Stimulated activated CD4-positive, alpha-beta T cell treated with anti-CD3 and anti-CD28 coated beads, Interleukin-4, amount 100 ng/mL, for 24 hours (primary cell): ENCODE data around the gene ACADSB.

ENCODE experiments used
- DNase-seq: peaks from one replicate; pipeline ENCODE4 v3.0.0-alpha.2; 2020

The ACADSB gene

GRCh38 chr10:123007558-123008354, 1.1 kb upstream of the ACADSB start:
- DNase-seq = peak; percentile 59

GRCh38 chr10:123009105-123009820, 457 bp downstream of the ACADSB start:
- DNase-seq = peak; percentile 20

GRCh38 chr10:123011987-123012386, 3.2 kb downstream of the ACADSB start:
- no peak for DNase-seq

GRCh38 chr10:123013456-123014419, 4.9 kb downstream of the ACADSB start:
- DNase-seq = no peak

- no peak for DNase-seq
These were observed 6.0 kb downstream of the ACADSB start for GRCh38 chr10:123014772-123015171.

GRCh38 chr10:123016228-123016627, 7.4 kb downstream of the ACADSB start:
- no peak for DNase-seq

- no peak for DNase-seq
These were observed 8.8 kb downstream of the ACADSB start for GRCh38 chr10:123017421-123018165.

GRCh38 chr10:123018531-123018930, 9.7 kb downstream of the ACADSB start:
- no peak for DNase-seq

GRCh38 chr10:123019264-123019663, 10.5 kb downstream of the ACADSB start:
- no peak for DNase-seq

- no peak for DNase-seq
These were observed 11.3 kb downstream of the ACADSB start for GRCh38 chr10:123019941-123020703.

GRCh38 chr10:123021517-123021916, 12.7 kb downstream of the ACADSB start:
- no peak for DNase-seq

- no peak for DNase-seq
These were observed 15.7 kb downstream of the ACADSB start for GRCh38 chr10:123024540-123024939.

GRCh38 chr10:123026302-123026701, 17.5 kb downstream of the ACADSB start:
- DNase-seq = no peak

- no peak for DNase-seq
These were observed 19.1 kb downstream of the ACADSB start for GRCh38 chr10:123027861-123028260.

- DNase-seq = no peak
These were observed 22.3 kb downstream of the ACADSB start for GRCh38 chr10:123031124-123031523.

GRCh38 chr10:123034332-123034731, 25.5 kb downstream of the ACADSB start:
- no peak for DNase-seq

- no peak for DNase-seq
These were observed 26.8 kb downstream of the ACADSB start for GRCh38 chr10:123035467-123036086.

- DNase-seq = no peak
These were observed 30.2 kb downstream of the ACADSB start for GRCh38 chr10:123038782-123039631.

GRCh38 chr10:123039632-123039930, 30.8 kb downstream of the ACADSB start:
- no peak for DNase-seq

- DNase-seq = no peak
These were observed 34.1 kb downstream of the ACADSB start for GRCh38 chr10:123042708-123043408.
